Lower lobe of right lung (tissue), 2 donors: ENCODE results near the gene LGR6. TPM values are rescaled to one million over a fixed set of nuclear protein-coding genes. Genes with fewer than 3 reads are reported as not detected.

Experiments used
- ATAC-seq, 2 donors: fragments of 200-7000 bp; cut with Tn5 transposase; one replicate each; pipeline ENCODE4 v1.9.1; 2020 to 2022; ENCODE audit warnings: mild to moderate bottlenecking in 2 of 2, moderate library complexity in 2 of 2
- DNase-seq: peaks from one replicate; pipeline ENCODE4 v3.0.0-alpha.2; 2020
- H3K27ac ChIP-seq: fragments of 200-600 bp; one replicate; pipeline ENCODE4 v1.8.0; 2022
- H3K27me3 ChIP-seq: fragments of 200-600 bp; one replicate; pipeline ENCODE4 v1.8.0; 2022; ENCODE audit warnings: low read depth
- H3K36me3 ChIP-seq: fragments of 200-600 bp; one replicate; pipeline ENCODE4 v1.8.0; 2022; ENCODE audit warnings: mild to moderate bottlenecking
- H3K4me1 ChIP-seq: fragments of 200-600 bp; one replicate; pipeline ENCODE4 v1.8.0; 2022
- H3K4me3 ChIP-seq: fragments of 200-600 bp; one replicate; pipeline ENCODE4 v1.8.0; 2022; ENCODE audit warnings: mild to moderate bottlenecking
- H3K9me3 ChIP-seq: fragments of 200-600 bp; one replicate; pipeline ENCODE4 v1.8.0; 2022
- intact Hi-C: fragments of 100-400 bp; cut with DNase I; formaldehyde crosslinking; loops from one replicate; pipeline ENCODE4 v1.11.0; 2022
- total RNA-seq: library from RNA; stranded (reverse); fragmentation: NEBNext Ultra II Directional; extraction: Animal tissue kit (Norgen Biotek cat#: 25700); gene quantifications from one replicate; pipeline ENCODE4 v1.2.1, GENCODE V29; 2021
- TF ChIP-seq, protein P1 (sequence below): fragments of 200-600 bp; IDR thresholded peaks from one replicate; pipeline ENCODE4 v1.8.0; 2022; ENCODE audit warnings: antibody characterized with exemption, mild to moderate bottlenecking
- donor health status: DM: no; HTN: yes; CAD: no; lungs with severe emphysema.

LGR6 gene
- total RNA-seq, 1 donor from 2014 or later = 1.7 TPM

DNA sequence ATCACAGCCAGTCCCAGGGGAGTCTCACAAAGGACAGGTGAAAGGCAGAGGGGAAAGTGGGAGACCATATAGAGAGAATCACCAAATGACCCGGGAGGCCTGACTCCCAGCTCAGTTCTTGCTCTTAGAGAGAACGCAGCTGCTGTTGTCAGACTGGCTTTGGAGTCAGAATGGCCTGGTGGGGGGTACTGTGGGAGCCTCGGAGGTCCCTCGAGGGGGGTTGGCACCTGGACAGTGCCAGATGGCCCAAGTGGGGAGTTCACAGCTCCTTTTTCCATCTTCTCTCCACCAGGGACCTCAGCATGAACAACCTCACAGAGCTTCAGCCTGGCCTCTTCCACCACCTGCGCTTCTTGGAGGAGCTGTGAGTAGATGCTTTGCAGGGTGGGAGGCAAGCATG lies 31.5 kb downstream of the LGR6 start:
- H3K27me3 ChIP-seq = peaks cover 6% of the 10 kb centered on the region
- TF ChIP-seq, protein P1, sequence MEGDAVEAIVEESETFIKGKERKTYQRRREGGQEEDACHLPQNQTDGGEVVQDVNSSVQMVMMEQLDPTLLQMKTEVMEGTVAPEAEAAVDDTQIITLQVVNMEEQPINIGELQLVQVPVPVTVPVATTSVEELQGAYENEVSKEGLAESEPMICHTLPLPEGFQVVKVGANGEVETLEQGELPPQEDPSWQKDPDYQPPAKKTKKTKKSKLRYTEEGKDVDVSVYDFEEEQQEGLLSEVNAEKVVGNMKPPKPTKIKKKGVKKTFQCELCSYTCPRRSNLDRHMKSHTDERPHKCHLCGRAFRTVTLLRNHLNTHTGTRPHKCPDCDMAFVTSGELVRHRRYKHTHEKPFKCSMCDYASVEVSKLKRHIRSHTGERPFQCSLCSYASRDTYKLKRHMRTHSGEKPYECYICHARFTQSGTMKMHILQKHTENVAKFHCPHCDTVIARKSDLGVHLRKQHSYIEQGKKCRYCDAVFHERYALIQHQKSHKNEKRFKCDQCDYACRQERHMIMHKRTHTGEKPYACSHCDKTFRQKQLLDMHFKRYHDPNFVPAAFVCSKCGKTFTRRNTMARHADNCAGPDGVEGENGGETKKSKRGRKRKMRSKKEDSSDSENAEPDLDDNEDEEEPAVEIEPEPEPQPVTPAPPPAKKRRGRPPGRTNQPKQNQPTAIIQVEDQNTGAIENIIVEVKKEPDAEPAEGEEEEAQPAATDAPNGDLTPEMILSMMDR = no peak
- intact Hi-C loops = no loop called here
- H3K27ac ChIP-seq = no peak overlapping the region
- DNase-seq (no peak), ATAC-seq (no peak)
- H3K9me3 ChIP-seq = no peaks in the 10 kb centered on the region
- no peak overlapping the region for H3K4me3 ChIP-seq
- no peaks in the 10 kb centered on the region for H3K4me1 ChIP-seq
- H3K36me3 ChIP-seq = no peaks in the 10 kb centered on the region

DNA sequence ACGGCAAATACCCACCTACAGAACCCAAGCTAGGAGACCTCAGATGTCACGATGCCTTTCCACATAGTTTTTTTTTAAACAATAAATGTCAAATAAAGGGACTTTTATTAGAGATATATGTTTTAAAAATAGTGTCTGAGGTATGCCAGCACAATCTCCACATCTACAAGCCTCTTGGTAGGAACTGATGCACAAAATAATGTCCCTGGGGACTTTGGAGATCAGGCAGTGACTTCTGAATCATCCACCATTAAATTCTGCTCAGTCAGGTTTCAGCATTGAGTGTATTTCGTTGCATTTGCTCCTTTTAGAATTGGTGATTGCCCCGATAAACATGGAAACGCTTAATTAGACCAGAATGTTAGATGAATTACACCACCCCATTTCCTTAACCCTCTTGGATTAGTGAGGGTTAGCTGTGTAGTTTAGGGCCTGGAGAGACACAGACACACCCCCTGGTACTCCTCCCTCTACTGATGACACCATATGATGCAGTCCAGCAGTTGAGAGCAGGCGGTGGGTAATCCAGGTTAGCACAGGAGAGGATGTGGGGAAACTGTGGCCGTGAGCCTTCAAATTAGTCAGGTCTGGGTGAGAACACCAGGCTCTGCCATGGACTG lies 33.6 kb downstream of the LGR6 start:
- TF ChIP-seq, protein P1 = no peak
- Histone ChIP-seq H3K27ac (no peak overlapping the region), H3K4me1 (no peaks in the 10 kb centered on the region), H3K9me3 (no peaks in the 10 kb centered on the region), H3K27me3 (peaks cover 6% of the 10 kb centered on the region), H3K36me3 (no peaks in the 10 kb centered on the region), H3K4me3 (no peak overlapping the region)
- intact Hi-C loops = no loop called here
- no peak for ATAC-seq
- DNase-seq = no peak

DNA sequence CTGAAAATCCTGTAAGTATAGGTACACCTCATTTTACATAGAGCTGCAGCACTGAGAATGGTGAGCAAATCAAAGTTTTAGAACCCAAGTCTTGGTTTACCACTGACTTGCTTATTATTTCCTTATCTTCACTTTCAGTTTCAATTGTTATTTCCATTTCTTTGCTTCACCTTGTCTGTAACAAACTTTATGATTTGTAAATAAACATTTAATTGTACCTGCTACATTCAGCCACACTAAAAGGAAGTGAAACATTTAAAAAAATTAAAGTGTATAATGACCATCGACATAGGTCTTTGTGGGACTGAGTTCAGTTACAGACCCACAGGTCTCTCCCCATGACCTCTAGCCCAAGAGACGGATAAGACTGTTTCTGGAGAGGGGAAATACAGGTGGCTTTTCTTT lies 34.4 kb downstream of the LGR6 start:
- Histone ChIP-seq H3K36me3 (no peaks in the 10 kb centered on the region), H3K4me1 (no peaks in the 10 kb centered on the region), H3K27me3 (peaks cover 6% of the 10 kb centered on the region), H3K27ac (no peak overlapping the region), H3K4me3 (no peak overlapping the region), H3K9me3 (no peaks in the 10 kb centered on the region)
- intact Hi-C loops = no loop called here
- ATAC-seq (no peak), DNase-seq (no peak)
- TF ChIP-seq, protein P1 = no peak

DNA sequence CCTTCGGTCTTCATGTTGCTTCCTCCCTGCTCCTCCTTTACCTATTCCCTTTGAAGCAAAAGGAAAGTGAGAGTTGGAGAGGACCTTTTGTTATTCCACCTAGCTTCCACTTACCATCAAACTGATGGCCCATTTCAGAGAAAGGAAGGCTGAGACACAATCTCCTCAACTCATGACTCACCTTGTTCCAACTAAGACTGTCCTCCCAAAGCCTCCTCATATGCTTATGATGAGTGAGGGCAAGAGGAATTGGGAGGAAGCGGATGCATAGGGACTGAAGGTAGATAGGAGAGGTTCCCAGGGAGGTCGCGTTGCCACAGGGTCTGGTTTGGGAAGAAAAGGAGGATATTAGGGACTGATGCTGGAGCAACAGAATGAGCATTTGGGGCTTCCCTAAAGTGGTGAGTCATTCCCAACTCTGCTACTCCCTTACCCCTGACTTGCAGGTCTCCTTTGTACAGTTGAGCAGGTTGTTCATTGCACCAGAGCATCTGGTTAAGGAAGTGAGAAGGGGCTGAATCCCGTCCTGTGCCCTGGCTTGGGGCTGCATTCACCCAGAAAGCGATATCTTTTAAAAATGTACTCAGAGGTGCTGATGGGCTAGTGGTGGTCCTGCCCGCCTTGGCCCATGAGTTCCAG lies 35.0 kb downstream of the LGR6 start:
- intact Hi-C loops = no loop called here
- H3K27ac ChIP-seq = no peak overlapping the region
- no peaks in the 10 kb centered on the region for H3K4me1 ChIP-seq
- H3K4me3 ChIP-seq = no peak overlapping the region
- DNase-seq = no peak
- no peaks in the 10 kb centered on the region for H3K9me3 ChIP-seq
- no peaks in the 10 kb centered on the region for H3K36me3 ChIP-seq
- peaks cover 6% of the 10 kb centered on the region for H3K27me3 ChIP-seq
- ATAC-seq = no peak
- TF ChIP-seq, protein P1 = no peak

DNA sequence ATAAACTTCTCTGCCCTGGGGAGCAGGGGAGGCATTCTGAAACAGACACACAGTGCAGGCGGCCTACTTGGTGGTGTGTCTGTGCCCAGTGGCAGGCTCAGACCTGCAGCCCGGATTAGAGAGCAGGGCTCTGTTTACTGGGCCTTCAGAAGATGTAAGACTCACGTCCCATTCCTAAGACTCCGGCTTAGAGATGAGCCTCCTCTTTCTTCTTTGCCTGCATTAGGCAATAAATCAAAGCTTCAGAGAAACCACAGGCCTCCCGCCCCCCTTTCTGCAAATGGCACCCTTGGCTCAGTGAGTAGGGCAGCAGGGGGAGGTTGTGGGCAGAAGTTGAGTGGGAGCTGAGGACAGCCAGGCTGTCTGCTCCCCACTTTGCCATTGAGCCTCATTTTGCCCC lies 35.8 kb downstream of the LGR6 start:
- Histone ChIP-seq H3K9me3 (no peaks in the 10 kb centered on the region), H3K27me3 (peaks cover 6% of the 10 kb centered on the region), H3K27ac (no peak overlapping the region), H3K36me3 (no peaks in the 10 kb centered on the region), H3K4me3 (no peak overlapping the region), H3K4me1 (no peaks in the 10 kb centered on the region)
- TF ChIP-seq, protein P1 = no peak
- ATAC-seq = no peak
- no peak for DNase-seq
- intact Hi-C loops = no loop called here
